ENCODE results near the gene SPA17.
A peak's percentile ranks its signal among the peaks of the same experiment; 100 is the strongest.

SPA17 gene

GRCh38 chr11:124673333-124674167 lies at the start of gene SPA17, which contains the start of gene SIAE:
Gene SPA17, plus strand, starts transcription at chr11:124673904. Its CDS starts 1,361 bp downstream, at chr11:124675265.
Gene SIAE, minus strand, starts transcription at chr11:124673739. Its CDS starts 31 bp downstream, at chr11:124673708.
- DNase-seq, result peak; percentile 80 to 85

GRCh38 chr11:124625504-124626168 lies 48.1 kb upstream of the SPA17 start:
- no peak for DNase-seq

GRCh38 chr11:124627546-124627945 lies 46.2 kb upstream of the SPA17 start:
- no peak for DNase-seq

- no peak for DNase-seq
Measured at GRCh38 chr11:124629961-124630360, 43.7 kb upstream of the SPA17 start.

GRCh38 chr11:124633355-124633754 lies 40.3 kb upstream of the SPA17 start:
- DNase-seq, result no peak

- DNase-seq, result no peak
Measured at GRCh38 chr11:124635932-124636331, 37.8 kb upstream of the SPA17 start.

GRCh38 chr11:124638500-124638899 lies 35.2 kb upstream of the SPA17 start:
- no peak for DNase-seq

GRCh38 chr11:124639186-124639585 lies 34.5 kb upstream of the SPA17 start:
- no peak for DNase-seq

- DNase-seq, result no peak
Measured at GRCh38 chr11:124640666-124641065, 33.0 kb upstream of the SPA17 start.

- DNase-seq, result no peak
Measured at GRCh38 chr11:124642628-124643027, 31.1 kb upstream of the SPA17 start.

- no peak for DNase-seq
Measured at GRCh38 chr11:124643042-124643604, 30.6 kb upstream of the SPA17 start.

- DNase-seq, result no peak
Measured at GRCh38 chr11:124643605-124644425, 29.9 kb upstream of the SPA17 start.

- peak; percentile 11 to 40 for DNase-seq
Measured at GRCh38 chr11:124644426-124645280, 29.1 kb upstream of the SPA17 start.

- no peak for DNase-seq
Measured at GRCh38 chr11:124646148-124646547, 27.6 kb upstream of the SPA17 start.

- no peak for DNase-seq
Measured at GRCh38 chr11:124648610-124649009, 25.1 kb upstream of the SPA17 start.

- no peak for DNase-seq
Measured at GRCh38 chr11:124656774-124657630, 16.7 kb upstream of the SPA17 start.

GRCh38 chr11:124657904-124658303 lies 15.8 kb upstream of the SPA17 start:
- no peak for DNase-seq

- DNase-seq, result no peak
Measured at GRCh38 chr11:124658501-124658900, 15.2 kb upstream of the SPA17 start.

- DNase-seq, result no peak
Measured at GRCh38 chr11:124658986-124659385, 14.7 kb upstream of the SPA17 start.

- DNase-seq, result no peak
Measured at GRCh38 chr11:124661553-124661952, 12.2 kb upstream of the SPA17 start.

- DNase-seq, result no peak
Measured at GRCh38 chr11:124662106-124662505, 11.6 kb upstream of the SPA17 start.
